ENCODE measurements around the gene PTCD3.

GRCh38 chr2:86079981-86080911 is 25.8 kb upstream of the PTCD3 start:
- no peak for TF ChIP-seq ZFP69B (tag by site-specific recombination; IDR thresholded peaks at IDR 0.05)
- TF ChIP-seq ELK4 (IDR thresholded peaks at IDR 0.05; ENCODE audit: borderline replicate concordance, low read depth, low read length): no peak
- no peak for TF ChIP-seq ZNF548 (tag by site-specific recombination; IDR thresholded peaks at IDR 0.05)
- no peak for TF ChIP-seq ZNF704 (tag by site-specific recombination; IDR thresholded peaks at IDR 0.05)
- no peak for TF ChIP-seq ZNF398 (tag by site-specific recombination; IDR thresholded peaks at IDR 0.05)
- peak; percentile 54 for TF ChIP-seq CTCF (tag by site-specific recombination; IDR thresholded peaks at IDR 0.05)
- no peak for TF ChIP-seq ZEB2 (tag by site-specific recombination; IDR thresholded peaks at IDR 0.05)
- no peak for TF ChIP-seq ZNF10 (tag by site-specific recombination; IDR thresholded peaks at IDR 0.05)
- no peak for TF ChIP-seq ZBTB7A (tag by site-specific recombination; IDR thresholded peaks at IDR 0.05; ENCODE audit: low read depth)
- no peak for TF ChIP-seq ZNF274 (IDR thresholded peaks at IDR 0.05; ENCODE audit: low read length)
- TF ChIP-seq ZNF274 (tag by site-specific recombination; IDR thresholded peaks at IDR 0.05; ENCODE audit: borderline replicate concordance): no peak
- no peak for TF ChIP-seq RBAK (tag by site-specific recombination; IDR thresholded peaks at IDR 0.05)
- no peak for TF ChIP-seq ZNF561 (tag by site-specific recombination; IDR thresholded peaks at IDR 0.05; ENCODE audit: borderline replicate concordance)
- TF ChIP-seq HOXA7 (CRISPR knock-in tag; IDR thresholded peaks at IDR 0.05; ENCODE audit: borderline replicate concordance): no peak

All from HEK293 (cell line).